LNCAP (cell line): ENCODE data around the gene TUT1.

ENCODE experiments used
- TF ChIP-seq, protein P1 (sequence below): fragments of 450-650 bp; IDR thresholded peaks from 2 replicates; pipeline ENCODE4 v1.5.1; 2017; ENCODE audit warnings: mild to moderate bottlenecking

TUT1 gene

GRCh38 chr11:62536301-62536957 lies 54.9 kb downstream of the TUT1 start:
- TF ChIP-seq, protein P1, sequence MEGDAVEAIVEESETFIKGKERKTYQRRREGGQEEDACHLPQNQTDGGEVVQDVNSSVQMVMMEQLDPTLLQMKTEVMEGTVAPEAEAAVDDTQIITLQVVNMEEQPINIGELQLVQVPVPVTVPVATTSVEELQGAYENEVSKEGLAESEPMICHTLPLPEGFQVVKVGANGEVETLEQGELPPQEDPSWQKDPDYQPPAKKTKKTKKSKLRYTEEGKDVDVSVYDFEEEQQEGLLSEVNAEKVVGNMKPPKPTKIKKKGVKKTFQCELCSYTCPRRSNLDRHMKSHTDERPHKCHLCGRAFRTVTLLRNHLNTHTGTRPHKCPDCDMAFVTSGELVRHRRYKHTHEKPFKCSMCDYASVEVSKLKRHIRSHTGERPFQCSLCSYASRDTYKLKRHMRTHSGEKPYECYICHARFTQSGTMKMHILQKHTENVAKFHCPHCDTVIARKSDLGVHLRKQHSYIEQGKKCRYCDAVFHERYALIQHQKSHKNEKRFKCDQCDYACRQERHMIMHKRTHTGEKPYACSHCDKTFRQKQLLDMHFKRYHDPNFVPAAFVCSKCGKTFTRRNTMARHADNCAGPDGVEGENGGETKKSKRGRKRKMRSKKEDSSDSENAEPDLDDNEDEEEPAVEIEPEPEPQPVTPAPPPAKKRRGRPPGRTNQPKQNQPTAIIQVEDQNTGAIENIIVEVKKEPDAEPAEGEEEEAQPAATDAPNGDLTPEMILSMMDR: no peak

- TF ChIP-seq, protein P1: no peak
Measured at GRCh38 chr11:62535802-62536201, 55.5 kb downstream of the TUT1 start.

DNA sequence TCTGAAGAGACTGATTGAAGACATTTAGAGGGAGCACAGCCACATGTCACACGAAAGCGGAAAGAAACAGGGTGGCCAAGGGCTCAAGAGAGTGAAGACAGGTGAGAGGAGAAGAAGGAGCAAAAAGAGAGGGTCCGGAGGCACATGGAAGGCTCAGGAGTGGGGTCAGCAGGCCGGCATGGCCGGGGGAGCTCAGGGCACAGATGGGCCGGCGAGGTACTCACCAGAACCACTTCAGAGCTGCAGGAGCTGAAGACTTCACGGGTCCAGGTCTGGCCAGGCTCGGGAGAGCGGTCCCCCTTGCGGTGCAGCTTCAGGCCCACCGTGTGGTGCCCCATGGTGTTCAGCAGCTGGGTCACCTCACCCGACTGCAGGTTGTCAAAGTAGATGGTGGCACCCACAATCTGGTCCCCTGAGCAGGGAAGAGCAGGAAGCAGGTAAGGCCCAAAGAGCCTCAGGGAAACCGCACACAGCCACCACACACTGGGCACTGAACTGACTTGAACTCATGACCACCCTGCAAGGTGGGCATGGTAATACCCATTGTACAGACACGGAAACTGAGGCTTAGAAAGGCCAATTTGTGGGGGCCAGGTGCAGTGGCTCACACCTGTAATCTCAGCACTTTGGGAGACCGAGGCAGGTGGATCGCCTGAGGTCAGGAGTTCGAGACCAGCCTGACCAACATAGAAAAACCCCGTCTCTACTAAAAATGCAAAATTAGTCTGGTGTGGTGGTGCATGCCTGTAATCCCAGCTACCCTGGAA lies 56.4 kb downstream of the TUT1 start:
- TF ChIP-seq, protein P1: no peak

GRCh38 chr11:62532096-62532495 lies 59.2 kb downstream of the TUT1 start:
- TF ChIP-seq, protein P1: no peak
